Lower leg skin (tissue), 4 donors: ENCODE measurements around the gene EPHA4. TPM values are rescaled to one million over a fixed set of nuclear protein-coding genes. Genes with fewer than 3 reads are reported as not detected.

Source experiments
- DNase-seq, 2 donors: peaks; one replicate each; pipeline ENCODE4 v3.0.0-alpha.2; 2019; ENCODE audit warnings: low spot score in 2 of 2
- H3K4me3 ChIP-seq: fragments of 200-600 bp; sonication (generic); 2 replicates; pipeline ENCODE4 v1.5.1; 2017; ENCODE audit warnings: mild to moderate bottlenecking, low read depth; ENCODE audit not compliant: poor library complexity, severe bottlenecking
- CTCF ChIP-seq, 3 donors: fragments of 450-650 bp; IDR thresholded peaks; one replicate each; pipeline ENCODE4 v1.5.1; 2016; ENCODE audit warnings: antibody characterized with exemption in 3 of 3, mild to moderate bottlenecking in 3 of 3, moderate library complexity in 2 of 3
- POLR2A ChIP-seq, 2 donors: fragments of 450-650 bp; IDR thresholded peaks; one replicate each; pipeline ENCODE4 v1.6.1; 2016 to 2017; ENCODE audit warnings: antibody characterized with exemption in 2 of 2, mild to moderate bottlenecking in 1 of 2, moderate library complexity in 1 of 2
- WGBS, 2 donors: methylation state at CpG; one replicate each; pipeline ENCODE4 v1.1.5; 2018; 5-methylcytosine and 5-hydroxymethylcytosine counted together
- intact Hi-C: fragments of 100-400 bp; cut with DNase I; formaldehyde crosslinking; loops from one replicate; pipeline ENCODE4 v1.15.0; 2023; ENCODE audit warnings: low total_unique reads
- total RNA-seq, 4 donors: library from RNA; depleted of rRNA; stranded (reverse); fragments of >200 nt; gene quantifications; one replicate each; pipeline ENCODE4 v1.1.0, GENCODE V29; 2016

Gene EPHA4
- total RNA-seq, 4 donors from 2014 or later, result 35.2 to 63.1 (median 53.7) TPM

- no peak for DNase-seq
- H3K4me3 ChIP-seq, result no peak overlapping the region
- 81 to 83% methylated on average over 4 of the region's 4 CpGs for WGBS, 2 donors
- intact Hi-C loops, result no loop called here
- TF ChIP-seq CTCF (IDR thresholded peaks at IDR 0.05), result no peak
- no peak for TF ChIP-seq POLR2A (IDR thresholded peaks at IDR 0.05)
These were observed 79.5 kb downstream of the EPHA4 start for GRCh38 chr2:221492636-221493035.

- intact Hi-C loops, result no loop called here
- no peak for DNase-seq
- WGBS, 2 donors, result 76 to 79% methylated on average over 3 of the region's 3 CpGs
- H3K4me3 ChIP-seq, result no peak overlapping the region
- TF ChIP-seq POLR2A (IDR thresholded peaks at IDR 0.05) (no peak), CTCF (IDR thresholded peaks at IDR 0.05) (no peak)
These were observed 81.5 kb downstream of the EPHA4 start for GRCh38 chr2:221490506-221491060.

- H3K4me3 ChIP-seq, result no peak overlapping the region
- 91 to 93% methylated on average over 3 of the region's 3 CpGs for WGBS, 2 donors
- no peak for TF ChIP-seq POLR2A (IDR thresholded peaks at IDR 0.05)
- no peak for TF ChIP-seq CTCF (IDR thresholded peaks at IDR 0.05)
These were observed 83.8 kb downstream of the EPHA4 start for GRCh38 chr2:221488136-221488807.

GRCh38 chr2:221486106-221486505, 86.0 kb downstream of the EPHA4 start:
- TF ChIP-seq CTCF (IDR thresholded peaks at IDR 0.05) (no peak), POLR2A (IDR thresholded peaks at IDR 0.05) (no peak)
- no peak overlapping the region for H3K4me3 ChIP-seq
- DNase-seq, result no peak
- intact Hi-C loops, result no loop called here
- WGBS, 2 donors, result 84 to 95% methylated on average over 4 of the region's 4 CpGs

More at GRCh38 chr2:221488136-221488807, 83.8 kb downstream of the EPHA4 start:
- DNase-seq, result no peak
- intact Hi-C loops, result no loop called here

GRCh38 chr2:221485503-221485870, 86.6 kb downstream of the EPHA4 start:
- intact Hi-C loops, result no loop called here
- TF ChIP-seq CTCF (IDR thresholded peaks at IDR 0.05) (no peak), POLR2A (IDR thresholded peaks at IDR 0.05) (no peak)
- no peak for DNase-seq
- WGBS, 2 donors, result 70 to 76% methylated on average over 5 of the region's 5 CpGs
- H3K4me3 ChIP-seq, result no peak overlapping the region
